HG03097 (cell line): ENCODE data around the gene P3R3URF.
A peak's percentile ranks its signal among the peaks of the same experiment; 100 is the strongest.

Source experiments
- ATAC-seq: cut with Tn5 transposase; IDR thresholded peaks from one replicate; pipeline ENCODE4 v1.9.1; 2021; ENCODE audit not compliant: unreplicated experiment, low FRiP score

The P3R3URF gene

DNA sequence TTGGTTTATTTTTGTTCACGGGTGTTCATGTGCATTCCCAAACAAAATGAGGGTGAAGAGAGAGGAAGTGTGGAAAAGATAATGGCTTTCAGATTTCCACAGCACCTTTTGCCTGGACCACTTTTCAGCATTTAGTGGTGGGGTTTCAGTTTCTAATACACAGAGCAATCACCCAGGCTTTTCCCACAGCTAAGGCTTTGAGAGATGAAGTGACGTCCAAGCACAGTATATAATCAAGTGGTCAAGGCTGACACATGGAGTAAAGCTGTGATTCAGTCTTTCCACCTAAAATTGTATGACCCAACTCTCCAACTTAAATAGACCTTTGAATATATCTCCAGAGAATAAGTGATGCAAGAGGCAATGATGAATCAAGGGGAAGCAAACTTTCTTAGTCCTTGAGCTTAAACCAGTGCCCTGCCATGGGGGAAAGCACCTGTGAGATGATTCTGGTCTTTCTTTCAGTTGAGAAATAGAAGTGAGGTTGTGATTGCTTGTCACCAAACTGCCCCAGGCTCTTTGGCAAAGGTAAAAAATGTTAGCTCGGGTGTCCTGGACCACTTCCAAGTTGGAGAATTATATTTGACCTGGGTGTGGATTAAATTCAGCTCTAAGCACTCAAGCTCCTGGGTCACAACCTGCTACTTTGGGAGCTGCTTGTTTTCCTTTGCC is 41.5 kb downstream of the P3R3URF start:
- ATAC-seq = no peak

- no peak for ATAC-seq
Observed at GRCh38 chr1:46133781-46134350, 42.4 kb downstream of the P3R3URF start.

DNA sequence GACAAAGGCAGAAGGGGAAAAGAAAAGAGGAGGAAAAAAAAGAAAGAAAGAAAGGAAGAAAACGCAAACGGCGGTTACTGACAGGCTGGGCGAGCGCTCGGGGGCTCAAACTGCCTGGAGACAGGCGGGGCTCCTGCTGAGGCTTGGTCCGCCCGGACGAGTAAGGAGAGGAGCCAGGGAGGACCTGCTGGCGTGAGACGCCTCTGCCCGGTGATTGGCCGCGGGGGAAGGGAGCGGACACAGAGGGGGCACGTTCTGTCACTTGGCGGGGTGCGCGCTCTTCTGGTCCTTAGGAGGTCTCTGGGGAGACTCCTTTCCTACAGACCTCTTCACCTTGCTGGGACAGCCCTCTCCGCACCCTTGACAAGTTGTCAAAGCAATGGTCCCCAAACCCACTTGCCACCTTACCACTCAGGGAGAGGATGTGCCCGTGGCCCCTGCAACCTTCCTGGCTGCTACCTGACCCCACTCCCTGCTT is 43.1 kb downstream of the P3R3URF start:
- ATAC-seq = peak; percentile 35

GRCh38 chr1:46132529-46133180 is 43.6 kb downstream of the P3R3URF start, which contains the start of gene PIK3R3:
Gene PIK3R3, minus strand, starts transcription at chr1:46132629. Its CDS starts 677 bp downstream, at chr1:46131952.
- ATAC-seq = peak; percentile 86

GRCh38 chr1:46131712-46132528 is 44.4 kb downstream of the P3R3URF start:
- no peak for ATAC-seq

GRCh38 chr1:46131093-46131492 is 45.2 kb downstream of the P3R3URF start:
- ATAC-seq = no peak

DNA sequence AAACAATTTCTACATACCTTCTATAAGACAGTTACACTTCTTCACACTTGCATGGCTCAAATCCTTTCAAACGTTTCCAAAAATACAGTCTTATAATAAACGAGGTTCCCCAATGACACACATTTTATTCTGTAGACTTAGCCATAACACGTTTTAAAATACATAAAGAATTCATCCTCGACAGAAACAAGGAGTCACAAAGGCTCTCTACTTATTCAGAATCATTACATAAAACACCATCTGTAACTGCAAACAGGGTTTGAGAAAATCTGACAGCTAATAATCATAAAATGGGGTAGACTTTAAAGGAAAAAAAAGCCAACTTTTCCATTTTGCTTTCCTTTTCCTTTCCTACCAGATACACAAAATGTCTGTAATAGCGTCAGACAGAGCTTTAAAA is 45.7 kb downstream of the P3R3URF start:
- no peak for ATAC-seq

GRCh38 chr1:46130121-46130520 is 46.2 kb downstream of the P3R3URF start:
- ATAC-seq = no peak

DNA sequence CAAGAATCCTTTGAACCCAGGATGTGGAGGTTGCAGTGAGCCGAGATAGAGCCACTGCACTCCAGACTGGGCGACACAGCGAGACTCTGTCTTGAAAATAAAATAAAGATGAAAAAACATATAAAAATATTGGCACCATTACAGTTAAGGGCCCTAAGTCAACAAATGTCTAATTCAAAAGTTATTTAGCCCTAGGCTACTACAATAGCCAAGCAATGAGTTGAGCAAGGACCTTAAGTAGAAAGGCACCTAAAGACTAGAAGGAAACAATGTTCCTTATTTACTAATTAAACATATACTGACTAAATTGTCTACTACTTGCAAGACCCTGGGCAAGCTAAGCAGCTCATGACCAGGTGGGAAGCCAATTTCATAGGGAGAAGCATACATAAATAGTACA is 47.9 kb downstream of the P3R3URF start:
- ATAC-seq = no peak
